Common myeloid progenitor, CD34-positive (primary cell): ENCODE data around the gene IGF2BP2.

Experiments used
- CTCF ChIA-PET: fragments of 350-600 bp; sonication (Branson Sonifier 250); formaldehyde crosslinking; loops from one replicate; lab custom pipeline; 2021; ENCODE audit warnings: antibody characterized with exemption; lab: Charles Lee
- POLR2A ChIA-PET: fragments of 350-600 bp; sonication (Branson Sonifier 250); formaldehyde crosslinking; loops from one replicate; lab custom pipeline; 2021; ENCODE audit warnings: antibody characterized with exemption; lab: Charles Lee
- DNase-seq, 3 donors: peaks; one replicate each; pipeline versions ENCODE4 v3.0.0 to v3.0.0-alpha.2; 2013
- H3K27ac ChIP-seq, 2 experiments: 1 replicate in 1 of 2; 2 replicates in 1 of 2; pipeline ENCODE4 v1.7.0; 2013; ENCODE audit warnings: inconsistent platforms in 2 of 2, low read length in 2 of 2, mild to moderate bottlenecking in 2 of 2, low read depth in 1 of 2, moderate library complexity in 1 of 2; ENCODE audit not compliant: severe bottlenecking in 2 of 2, insufficient read depth in 1 of 2, poor library complexity in 1 of 2
- H3K27me3 ChIP-seq, 5 experiments: replicated peaks in 2 of 5; 1 replicate in 3 of 5; 2 replicates in 2 of 5; pipeline versions ENCODE4 v1.6.1 to v1.7.0; 2013; ENCODE audit warnings: low read length in 4 of 5, mild to moderate bottlenecking in 2 of 5, moderate library complexity in 2 of 5, inconsistent platforms in 1 of 5; ENCODE audit not compliant: insufficient read depth in 5 of 5, control insufficient read depth in 4 of 5
- H3K36me3 ChIP-seq, 4 experiments: 1 replicate in 2 of 4; 2 replicates in 2 of 4; pipeline versions ENCODE4 v1.6.1 to v1.7.0; 2013; ENCODE audit warnings: low read length in 3 of 4, control low read depth in 1 of 4, mild to moderate bottlenecking in 1 of 4; ENCODE audit not compliant: control insufficient read depth in 4 of 4, insufficient read depth in 4 of 4
- H3K4me1 ChIP-seq, 4 experiments: 1 replicate in 3 of 4; 2 replicates in 1 of 4; pipeline versions ENCODE4 v1.6.1 to v1.7.1; 2013; ENCODE audit warnings: low read length in 3 of 4, mild to moderate bottlenecking in 3 of 4, control low read depth in 1 of 4, inconsistent platforms in 1 of 4, moderate library complexity in 1 of 4; ENCODE audit not compliant: control insufficient read depth in 4 of 4, insufficient read depth in 4 of 4; ENCODE audit errors: control extremely low read depth in 1 of 4
- H3K4me3 ChIP-seq, 7 experiments: 1 replicate in 4 of 7; 2 replicates in 3 of 7; pipeline versions ENCODE4 v1.5.1 to v1.7.0; 2013; ENCODE audit warnings: mild to moderate bottlenecking in 7 of 7, low read length in 6 of 7, moderate library complexity in 6 of 7, inconsistent platforms in 2 of 7, low read depth in 2 of 7, control low read depth in 1 of 7; ENCODE audit not compliant: insufficient read depth in 4 of 7, control insufficient read depth in 1 of 7; ENCODE audit errors: extremely low read depth in 1 of 7
- H3K9me3 ChIP-seq, 5 experiments: 1 replicate in 4 of 5; 2 replicates in 1 of 5; pipeline versions ENCODE4 v1.6.1 to v1.7.1; 2013; ENCODE audit warnings: low read length in 4 of 5, mild to moderate bottlenecking in 2 of 5, inconsistent platforms in 1 of 5, low read depth in 1 of 5, moderate library complexity in 1 of 5; ENCODE audit not compliant: control insufficient read depth in 4 of 5, insufficient read depth in 2 of 5; ENCODE audit errors: control extremely low read depth in 1 of 5
- WGBS: methylation state at CpG from one replicate; pipeline ENCODE4 v1.1.5; 2013; ENCODE audit not compliant: insufficient coverage; 5-methylcytosine and 5-hydroxymethylcytosine counted together

Gene IGF2BP2

DNA sequence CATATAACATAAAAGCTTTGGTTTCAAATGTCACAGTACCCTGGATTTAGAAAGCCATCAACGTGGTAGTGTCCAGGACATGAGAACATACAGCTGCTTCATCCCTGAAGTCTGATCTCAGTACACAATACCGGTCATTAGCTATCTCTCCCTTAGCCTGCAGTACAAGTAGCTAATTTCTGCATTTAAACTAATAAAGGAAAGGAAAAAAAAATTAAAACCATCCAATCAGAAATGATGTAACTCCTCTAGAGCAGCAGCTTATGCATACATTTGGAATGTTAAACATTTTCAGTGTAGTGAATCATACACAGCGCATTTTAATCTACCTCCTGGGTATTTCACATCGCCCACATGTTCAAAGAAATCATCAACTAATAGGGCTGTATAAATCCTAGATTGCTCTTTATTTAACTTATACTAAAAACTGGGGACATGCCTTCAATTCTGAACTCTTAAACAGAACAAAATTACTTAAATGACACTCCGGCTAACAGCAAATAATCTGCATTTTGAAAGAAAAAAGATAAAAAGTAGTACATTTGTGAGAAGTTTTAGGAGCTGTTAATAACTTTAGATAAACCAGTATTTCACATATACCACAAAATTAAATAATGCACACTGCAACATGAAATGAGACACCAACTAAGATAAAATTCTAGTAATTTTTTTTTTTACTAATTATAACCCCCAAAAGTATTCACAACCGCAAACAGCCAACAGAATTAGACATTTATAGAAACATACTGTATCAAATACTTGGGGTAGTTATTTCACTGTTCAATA lies 3.7 kb downstream of the IGF2BP2 start:
- no peak for DNase-seq
- Histone ChIP-seq H3K9me3 (no peaks in the 10 kb centered on the region), H3K36me3 (no peaks in the 10 kb centered on the region), H3K4me1 (peaks cover 14 to 53% (median 39%) of the 10 kb centered on the region in 4 experiments), H3K4me3 (peak overlapping the region in 4 of 7 experiments; percentile 22 to 50 (median 34)), H3K27ac (peak overlapping the region in 1 of 2 experiments; percentile 90), H3K27me3 (no peaks in the 10 kb centered on the region)
- ChIA-PET CTCF (interaction anchor here (0.7 to 2.9 kb wide), 7 partner anchors 33 to 161 kb away, joined by 3 to 14 read pairs (median 4); no protein-coding TSS in a partner anchor), POLR2A (interaction anchor here (0.6 kb wide), 1 partner anchor 216 kb away, joined by 4 read pairs; no protein-coding TSS in a partner anchor)
- 71% methylated on average over 3 of the region's 6 CpGs for WGBS

DNA sequence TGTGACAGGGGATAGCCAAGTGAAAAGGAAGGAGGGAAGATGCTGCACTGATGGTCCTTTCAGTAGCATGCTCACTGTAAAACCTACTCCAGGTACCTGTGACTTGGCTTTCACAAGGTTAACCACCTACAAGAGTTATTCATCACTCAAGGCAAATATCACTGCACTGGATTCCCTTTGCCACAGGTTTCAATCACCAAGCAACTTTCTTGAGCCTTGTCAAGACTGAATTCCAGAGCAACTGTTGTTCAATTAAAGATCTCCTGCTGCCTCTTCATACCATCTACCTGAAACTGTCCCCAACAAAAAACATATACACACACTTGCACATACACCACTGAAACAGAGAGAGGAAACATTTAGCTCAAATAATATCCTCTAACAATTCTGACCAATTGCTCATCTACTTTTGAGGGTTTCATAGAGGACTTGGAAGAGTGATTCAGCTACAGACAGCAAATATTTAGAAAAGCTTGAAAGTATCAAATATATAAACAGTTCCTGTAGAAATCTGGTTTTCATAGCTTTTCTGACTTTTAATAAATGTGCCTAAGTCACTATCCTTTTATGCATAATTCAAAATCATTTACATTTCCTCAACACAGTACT lies 6.5 kb downstream of the IGF2BP2 start:
- DNase-seq, result no peak
- Histone ChIP-seq H3K27me3 (no peaks in the 10 kb centered on the region), H3K36me3 (no peaks in the 10 kb centered on the region), H3K4me3 (no peak overlapping the region), H3K4me1 (peaks cover 24 to 73% (median 58%) of the 10 kb centered on the region in 4 experiments), H3K9me3 (no peaks in the 10 kb centered on the region), H3K27ac (no peak overlapping the region)
- ChIA-PET CTCF (interaction anchor here (1.3 to 1.5 kb wide), 2 partner anchors 27 to 62 kb away, joined by 3 to 4 read pairs; no protein-coding TSS in a partner anchor), POLR2A (no interaction called here)

DNA sequence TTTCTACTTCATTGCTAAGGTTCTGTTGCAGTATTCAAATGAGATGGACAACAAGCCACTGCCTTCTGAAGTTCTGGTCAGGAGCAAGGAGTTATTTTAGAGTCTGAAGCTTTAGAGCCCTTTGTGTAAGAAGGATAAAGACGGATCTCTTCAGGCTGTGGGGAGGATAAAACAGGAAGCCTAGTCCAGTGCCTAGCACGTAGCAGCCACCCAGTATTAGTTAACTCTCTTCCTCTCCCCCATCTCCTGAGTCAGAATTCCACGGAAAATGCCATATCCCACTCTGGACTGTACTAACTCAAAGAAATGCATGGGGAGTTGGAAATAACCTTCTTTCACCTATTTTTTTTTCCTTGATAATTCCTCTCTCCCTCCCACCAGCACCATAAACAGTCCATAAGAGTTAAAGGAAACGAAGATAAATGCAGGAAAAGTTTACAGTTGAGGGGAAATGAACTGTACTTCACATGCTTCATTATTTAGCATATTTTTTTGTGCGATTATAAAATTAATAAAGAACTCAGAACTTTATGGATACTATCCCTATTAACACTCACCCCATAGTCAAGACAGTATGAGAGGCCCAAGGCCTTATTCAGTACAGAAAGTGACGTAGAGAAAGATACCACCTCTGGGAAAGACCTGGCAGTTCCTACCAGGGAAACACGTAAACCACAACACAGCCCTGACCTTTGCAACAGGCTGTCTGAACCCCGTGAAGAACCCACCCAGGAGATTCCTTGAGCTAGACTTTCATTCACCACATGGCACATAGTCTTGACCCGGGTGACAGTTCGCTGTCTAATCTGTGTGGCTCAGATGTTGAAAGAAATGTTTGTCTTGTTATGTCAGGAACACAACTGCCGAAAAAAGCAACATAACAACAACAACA lies 9.2 kb downstream of the IGF2BP2 start:
- peak in 2 of 3 donors; percentile 28 to 64 for DNase-seq
- H3K27me3 ChIP-seq, result no peaks in the 10 kb centered on the region
- H3K9me3 ChIP-seq, result no peaks in the 10 kb centered on the region
- peaks cover 0 to 13% (median 4%) of the 10 kb centered on the region in 4 experiments for H3K36me3 ChIP-seq
- peak overlapping the region in 4 of 7 experiments; percentile 0 to 30 (median 6) for H3K4me3 ChIP-seq
- peak overlapping the region in 1 of 2 experiments; percentile 73 for H3K27ac ChIP-seq
- ChIA-PET CTCF (no interaction called here), POLR2A (no interaction called here)
- WGBS, result 27% methylated on average over 3 of the region's 11 CpGs
- H3K4me1 ChIP-seq, result peaks cover 19 to 61% (median 41%) of the 10 kb centered on the region in 4 experiments

DNA sequence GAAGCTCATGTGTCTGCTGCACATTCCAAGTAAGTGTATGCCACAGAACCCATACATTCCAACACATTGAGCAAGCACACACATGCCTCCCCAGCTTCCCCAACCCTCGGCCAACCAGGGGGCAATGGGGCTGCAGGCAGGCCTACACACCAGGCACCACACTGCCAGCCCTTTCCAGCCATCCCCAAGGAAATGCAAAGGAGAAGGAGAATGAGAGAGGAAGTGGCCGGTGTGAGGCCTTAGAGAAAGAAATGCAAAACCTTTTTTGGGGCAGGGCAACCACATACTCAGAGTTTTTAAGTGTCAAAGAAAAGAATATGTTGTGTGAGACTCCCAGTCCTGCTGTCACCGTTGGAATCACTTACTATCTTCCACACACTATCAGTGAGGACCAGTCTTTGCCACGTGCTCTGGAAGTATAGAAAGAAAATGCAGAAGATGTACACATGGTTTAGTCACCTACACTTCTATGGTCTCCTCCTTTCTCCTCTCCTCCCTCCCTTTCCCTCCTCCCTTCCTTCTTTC lies 11.1 kb downstream of the IGF2BP2 start:
- Histone ChIP-seq H3K27me3 (no peaks in the 10 kb centered on the region), H3K4me1 (peaks cover 19 to 46% (median 36%) of the 10 kb centered on the region in 4 experiments), H3K4me3 (peak overlapping the region in 1 of 7 experiments; percentile 28), H3K36me3 (peaks cover 0 to 13% (median 4%) of the 10 kb centered on the region in 4 experiments), H3K9me3 (no peaks in the 10 kb centered on the region), H3K27ac (peak overlapping the region in 1 of 2 experiments; percentile 59)
- ChIA-PET CTCF (interaction anchor here (1.8 kb wide), 1 partner anchor 9 kb away, joined by 4 read pairs; no protein-coding TSS in a partner anchor), POLR2A (no interaction called here)
- no peak for DNase-seq
- WGBS, result 71% methylated on average over 1 of the region's 4 CpGs

DNA sequence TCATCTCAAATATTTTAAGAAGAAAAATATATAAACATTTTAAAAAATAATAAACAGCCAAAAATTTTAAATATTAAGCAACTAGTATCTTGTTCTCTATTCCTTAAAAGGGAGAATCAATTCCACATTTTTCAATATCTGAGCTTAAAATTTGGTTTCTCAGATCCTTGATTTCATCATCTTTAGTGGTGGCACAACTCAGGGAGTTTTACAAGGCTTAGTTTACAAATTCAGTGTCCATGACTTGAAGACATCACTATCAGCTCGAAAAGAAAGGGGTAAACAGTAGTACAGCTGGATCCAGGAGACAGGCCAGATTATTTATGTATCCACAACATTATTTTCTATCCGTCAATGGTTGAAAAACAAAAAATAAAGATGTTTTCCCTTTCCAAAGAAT lies 11.6 kb downstream of the IGF2BP2 start:
- DNase-seq, result no peak
- POLR2A ChIA-PET, result no interaction called here

DNA sequence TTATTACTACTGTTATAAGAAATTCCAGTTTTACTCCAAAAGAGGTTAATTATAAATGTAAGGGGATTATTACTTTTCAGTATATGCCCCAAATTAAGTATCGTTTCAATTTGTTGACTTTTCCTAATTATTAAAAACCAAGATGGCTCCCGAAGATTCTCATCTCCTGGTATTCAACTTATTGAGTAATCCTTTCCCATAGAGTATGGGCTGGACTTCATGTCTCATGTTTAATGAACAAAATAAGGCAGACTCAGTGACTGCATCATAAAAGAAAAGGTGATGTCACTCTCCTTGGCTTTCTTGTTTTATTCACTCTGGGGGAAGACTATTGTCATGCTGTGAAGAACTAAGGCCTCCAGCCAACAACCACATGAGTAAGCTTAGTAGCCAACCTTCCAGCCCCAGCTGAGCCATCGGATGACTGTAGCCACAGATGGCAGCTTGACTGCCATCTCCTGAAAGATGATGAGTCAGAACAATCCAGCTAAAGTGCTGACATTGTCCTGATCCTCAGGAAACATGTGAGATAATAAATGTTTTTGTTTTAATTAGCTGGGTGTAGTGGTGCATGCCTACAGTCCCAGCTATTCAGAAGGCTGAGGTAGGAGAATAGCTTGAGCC lies 17.3 kb downstream of the IGF2BP2 start:
- no peaks in the 10 kb centered on the region for H3K27me3 ChIP-seq
- peaks cover 0 to 3% (median 0%) of the 10 kb centered on the region in 5 experiments for H3K9me3 ChIP-seq
- ChIA-PET CTCF (interaction anchor here (1.1 to 2.4 kb wide), 3 partner anchors 22 to 68 kb away, joined by 3 to 6 read pairs (median 3); no protein-coding TSS in a partner anchor), POLR2A (interaction anchor here (1.4 kb wide), 1 partner anchor 15 kb away, joined by 3 read pairs; no protein-coding TSS in a partner anchor)
- no peak overlapping the region for H3K27ac ChIP-seq
- H3K4me3 ChIP-seq, result no peak overlapping the region
- 88% methylated on average over 2 of the region's 3 CpGs for WGBS
- H3K36me3 ChIP-seq, result peaks cover 0 to 16% (median 6%) of the 10 kb centered on the region in 4 experiments
- peak in 2 of 3 donors; percentile 49 to 58 for DNase-seq
- H3K4me1 ChIP-seq, result peaks cover 0 to 6% (median 0%) of the 10 kb centered on the region in 4 experiments

More for the DNA sequence above, 11.6 kb downstream of the IGF2BP2 start:
- Histone ChIP-seq H3K27ac (no peak overlapping the region), H3K4me1 (peaks cover 19 to 41% (median 34%) of the 10 kb centered on the region in 4 experiments), H3K4me3 (peak overlapping the region in 1 of 7 experiments; percentile 28), H3K36me3 (peaks cover 0 to 13% (median 4%) of the 10 kb centered on the region in 4 experiments), H3K9me3 (no peaks in the 10 kb centered on the region), H3K27me3 (no peaks in the 10 kb centered on the region)
- 100% methylated on average over 2 of the region's 2 CpGs for WGBS
- CTCF ChIA-PET, result interaction anchor here (1.0 to 1.8 kb wide), 2 partner anchors 9 to 10 kb away, joined by 3 to 4 read pairs; no protein-coding TSS in a partner anchor
